HG03378 (cell line): ENCODE results near the gene LRRC4.

Experiments used
- ATAC-seq: cut with Tn5 transposase; IDR thresholded peaks from one replicate; pipeline ENCODE4 v1.9.1; 2021; ENCODE audit warnings: mild to moderate bottlenecking, moderate library complexity; ENCODE audit not compliant: unreplicated experiment

Gene LRRC4

GRCh38 chr7:128060018-128060417, 28.8 kb upstream of the LRRC4 start:
- no peak for ATAC-seq

- no peak for ATAC-seq
Measured at GRCh38 chr7:128059143-128059988, 28.1 kb upstream of the LRRC4 start.

GRCh38 chr7:128057909-128058308, 26.7 kb upstream of the LRRC4 start:
- no peak for ATAC-seq

- no peak for ATAC-seq
Measured at GRCh38 chr7:128056901-128057300, 25.7 kb upstream of the LRRC4 start.

- ATAC-seq = no peak
Measured at GRCh38 chr7:128055637-128056036, 24.4 kb upstream of the LRRC4 start.

- no peak for ATAC-seq
Measured at GRCh38 chr7:128054511-128054910, 23.3 kb upstream of the LRRC4 start.

GRCh38 chr7:128053991-128054390, 22.8 kb upstream of the LRRC4 start:
- ATAC-seq = no peak

- ATAC-seq = no peak
Measured at GRCh38 chr7:128053023-128053422, 21.8 kb upstream of the LRRC4 start.

- no peak for ATAC-seq
Measured at GRCh38 chr7:128052404-128052803, 21.2 kb upstream of the LRRC4 start.

GRCh38 chr7:128045766-128046165, 14.5 kb upstream of the LRRC4 start:
- ATAC-seq = no peak

GRCh38 chr7:128045158-128045557, 13.9 kb upstream of the LRRC4 start:
- no peak for ATAC-seq

- no peak for ATAC-seq
Measured at GRCh38 chr7:128044064-128044463, 12.8 kb upstream of the LRRC4 start.

- ATAC-seq = no peak
Measured at GRCh38 chr7:128042012-128042411, 10.8 kb upstream of the LRRC4 start.

GRCh38 chr7:128041203-128041602, 10.0 kb upstream of the LRRC4 start:
- ATAC-seq = no peak

- no peak for ATAC-seq
Measured at GRCh38 chr7:128040205-128040604, 9.0 kb upstream of the LRRC4 start.

GRCh38 chr7:128039544-128039953, 8.3 kb upstream of the LRRC4 start:
- no peak for ATAC-seq

- no peak for ATAC-seq
Measured at GRCh38 chr7:128037880-128038619, 6.8 kb upstream of the LRRC4 start.

GRCh38 chr7:128037081-128037480, 5.8 kb upstream of the LRRC4 start:
- peak; percentile 10 for ATAC-seq

- peak; percentile 58 for ATAC-seq
Measured at GRCh38 chr7:128036226-128036940, 5.1 kb upstream of the LRRC4 start.

GRCh38 chr7:128035712-128036111, 4.5 kb upstream of the LRRC4 start:
- ATAC-seq = no peak

- ATAC-seq = no peak
Measured at GRCh38 chr7:128034825-128035224, 3.6 kb upstream of the LRRC4 start.

GRCh38 chr7:128033246-128033645, 2.0 kb upstream of the LRRC4 start:
- no peak for ATAC-seq
